Smooth muscle cell (in vitro differentiated cells): ENCODE data around the gene ATXN10. TPM values are rescaled to one million over a fixed set of nuclear protein-coding genes. Genes with fewer than 3 reads are reported as not detected.
"Not testable (repeated sequence)": the region's sequence is repeated elsewhere in the genome, so short reads cannot be mapped to it uniquely, and the experiment has no call there.

Source experiments
- DNase-seq: peaks from one replicate; lab custom pipeline; 2025; ENCODE audit not compliant: unreplicated experiment; lab: John Stamatoyannopoulos, UW
- H2AFZ ChIP-seq: fragments of 200-600 bp; sonication (generic); 2 replicates; pipeline ENCODE4 v1.6.0; 2016; ENCODE audit warnings: antibody characterized with exemption, low read depth, mild to moderate bottlenecking
- H3F3A ChIP-seq: fragments of 200-600 bp; sonication (generic); 2 replicates; pipeline ENCODE4 v1.6.0; 2017; ENCODE audit warnings: antibody characterized with exemption, low read depth
- H3K27ac ChIP-seq: fragments of 200-600 bp; sonication (generic); 2 replicates; pipeline ENCODE4 v1.5.1; 2016; ENCODE audit warnings: low read depth, mild to moderate bottlenecking
- H3K27me3 ChIP-seq: fragments of 200-600 bp; sonication (generic); 2 replicates; pipeline ENCODE4 v1.6.1; 2016; ENCODE audit warnings: low read depth, mild to moderate bottlenecking
- H3K36me3 ChIP-seq: fragments of 200-600 bp; sonication (generic); 2 replicates; pipeline ENCODE4 v1.5.1; 2016; ENCODE audit warnings: low read depth
- H3K4me1 ChIP-seq: fragments of 200-600 bp; sonication (generic); 2 replicates; pipeline ENCODE4 v1.5.1; 2016; ENCODE audit warnings: low read depth
- H3K4me2 ChIP-seq: fragments of 200-600 bp; sonication (generic); 2 replicates; pipeline ENCODE4 v1.6.0; 2016; ENCODE audit warnings: mild to moderate bottlenecking
- H3K4me3 ChIP-seq: fragments of 200-600 bp; sonication (generic); 2 replicates; pipeline ENCODE4 v1.5.1; 2016; ENCODE audit warnings: mild to moderate bottlenecking
- H3K79me2 ChIP-seq: fragments of 200-600 bp; sonication (generic); 2 replicates; pipeline ENCODE4 v1.6.0; 2016; ENCODE audit warnings: low read depth, mild to moderate bottlenecking
- H3K9ac ChIP-seq: fragments of 200-600 bp; sonication (generic); 2 replicates; pipeline ENCODE4 v1.6.0; 2016; ENCODE audit warnings: low read depth
- H3K9me3 ChIP-seq: fragments of 200-600 bp; sonication (generic); replicated peaks from 2 replicates; pipeline ENCODE4 v1.5.1; 2016; ENCODE audit warnings: low read depth
- H4K20me1 ChIP-seq: fragments of 200-600 bp; sonication (generic); 2 replicates; pipeline ENCODE4 v1.6.0; 2016; ENCODE audit warnings: low read depth
- CTCF ChIP-seq: fragments of 200-600 bp; sonication (generic); IDR thresholded peaks from 2 replicates; pipeline ENCODE4 v1.5.1; 2017; ENCODE audit warnings: borderline replicate concordance, mild to moderate bottlenecking, antibody characterized with exemption; ENCODE audit not compliant: insufficient read depth, poor library complexity, severe bottlenecking
- WGBS: methylation state at CpG from one replicate; pipeline ENCODE4 v1.1.7; 2016; ENCODE audit warnings: low lambda C conversion rate; 5-methylcytosine and 5-hydroxymethylcytosine counted together
- polyA plus RNA-seq: library from polyadenylated mRNA; unstranded; fragments of >200 nt; fragmentation: Nextera tagmentation; extraction: Ambion mirVana; gene quantifications from 2 replicates; pipeline ENCODE4 v1.2.1, GENCODE V29; 2016
- total RNA-seq: library from RNA; depleted of rRNA; stranded (reverse); fragments of >200 nt; gene quantifications from 2 replicates; pipeline ENCODE4 v1.2.3, GENCODE V29; 2014

ATXN10 gene
- total and polyA plus RNA-seq, 2 experiments from 2014 or later, result 117 to 131 TPM

- H3K79me2 ChIP-seq, result peaks cover 74% of the 10 kb centered on the region
- H3K9ac ChIP-seq, result peak overlapping the region; percentile 40
- peak overlapping the region; percentile 38 for H3K4me2 ChIP-seq
- no peak for DNase-seq
- no peak for TF ChIP-seq CTCF
- no peaks in the 10 kb centered on the region for H3K27me3 ChIP-seq
- WGBS, result 58% methylated on average over 3 of the region's 3 CpGs
- H3F3A ChIP-seq, result peaks cover 20% of the 10 kb centered on the region
- H3K36me3 ChIP-seq, result no peaks in the 10 kb centered on the region
- peak overlapping the region; percentile 93 for H3K27ac ChIP-seq
- peaks cover 91% of the 10 kb centered on the region for H4K20me1 ChIP-seq
- peaks cover 7% of the 10 kb centered on the region for H3K4me1 ChIP-seq
- H3K4me3 ChIP-seq, result no peak overlapping the region
- H3K9me3 ChIP-seq, result no peaks in the 10 kb centered on the region
- no peak overlapping the region for H2AFZ ChIP-seq
Measured at GRCh38 chr22:45710469-45710868, 38.8 kb downstream of the ATXN10 start.

- H3K9me3 ChIP-seq, H3K9ac ChIP-seq, H2AFZ ChIP-seq, H3K27ac ChIP-seq, H3K36me3 ChIP-seq, DNase-seq, H3F3A ChIP-seq, H3K27me3 ChIP-seq, H3K4me3 ChIP-seq, H3K4me2 ChIP-seq: not testable (repeated sequence)
- H4K20me1 ChIP-seq, result peaks cover 86% of the 10 kb centered on the region
- WGBS, result 95% methylated on average over 4 of the region's 4 CpGs
- H3K4me1 ChIP-seq, result peaks cover 14% of the 10 kb centered on the region
- H3K79me2 ChIP-seq, result peaks cover 79% of the 10 kb centered on the region
Measured at GRCh38 chr22:45714390-45714789, 42.8 kb downstream of the ATXN10 start.

GRCh38 chr22:45717789-45718188 lies 46.2 kb downstream of the ATXN10 start:
- peak overlapping the region; percentile 74 for H3K9ac ChIP-seq
- no peak for TF ChIP-seq CTCF
- peaks cover 11% of the 10 kb centered on the region for H3K4me1 ChIP-seq
- H3F3A ChIP-seq, result peaks cover 3% of the 10 kb centered on the region
- WGBS, result 47% methylated on average over 1 of the region's 1 CpG
- no peak overlapping the region for H3K4me3 ChIP-seq
- H2AFZ ChIP-seq, result no peak overlapping the region
- peaks cover 82% of the 10 kb centered on the region for H4K20me1 ChIP-seq
- H3K36me3 ChIP-seq, result peaks cover 3% of the 10 kb centered on the region
- peaks cover 80% of the 10 kb centered on the region for H3K79me2 ChIP-seq
- peak overlapping the region; percentile 45 for H3K4me2 ChIP-seq
- H3K27ac ChIP-seq, result peak overlapping the region; percentile 92
- no peaks in the 10 kb centered on the region for H3K9me3 ChIP-seq
- no peak for DNase-seq
- H3K27me3 ChIP-seq, result no peaks in the 10 kb centered on the region

- Histone ChIP-seq H4K20me1 (peaks cover 79% of the 10 kb centered on the region), H3K27ac (peak overlapping the region; percentile 92), H3K27me3 (no peaks in the 10 kb centered on the region), H2AFZ (no peak overlapping the region), H3F3A (peaks cover 3% of the 10 kb centered on the region), H3K79me2 (peaks cover 80% of the 10 kb centered on the region), H3K9ac (peak overlapping the region; percentile 74), H3K4me1 (peaks cover 11% of the 10 kb centered on the region), H3K36me3 (peaks cover 3% of the 10 kb centered on the region), H3K4me3 (no peak overlapping the region), H3K9me3 (no peaks in the 10 kb centered on the region), H3K4me2 (peak overlapping the region; percentile 30)
- TF ChIP-seq CTCF, result no peak
- 83% methylated on average over 4 of the region's 4 CpGs for WGBS
- no peak for DNase-seq
Measured at GRCh38 chr22:45718391-45718790, 46.8 kb downstream of the ATXN10 start.
